A204.1 (cell line): ENCODE data around the gene NT5C3A.
"Not testable (repeated sequence)": the region's sequence is repeated elsewhere in the genome, so short reads cannot be mapped to it uniquely, and the experiment has no call there.

Experiments
- FAIRE-seq: peaks from 2 replicates; lab custom pipeline; 2012; peaks lifted over from hg19 to GRCh38; lab: Jason Lieb, UNC

Gene NT5C3A

DNA sequence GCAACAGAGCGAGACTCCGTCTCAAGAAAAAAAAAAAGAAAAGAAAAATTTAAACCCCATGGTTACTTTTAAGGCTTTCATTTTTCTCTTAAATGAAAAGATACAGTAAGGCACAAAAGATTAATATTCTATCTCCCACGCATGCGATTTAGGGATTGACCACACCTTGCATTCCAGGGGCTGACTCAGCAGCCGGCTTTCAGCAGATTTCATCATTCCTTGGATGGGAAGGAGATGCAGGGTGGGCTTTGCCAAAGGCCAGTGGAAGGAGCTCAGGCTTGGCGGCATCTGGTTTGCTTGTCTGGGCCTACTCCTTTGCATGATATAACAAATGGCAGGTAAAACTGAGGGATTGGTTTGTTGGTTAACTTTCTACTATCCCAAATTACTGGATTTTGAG is 83.3 kb downstream of the NT5C3A start:
- FAIRE-seq = not testable (repeated sequence)

- FAIRE-seq = not testable (repeated sequence)
Observed at GRCh38 chr7:32977159-32977558, 85.4 kb downstream of the NT5C3A start.

DNA sequence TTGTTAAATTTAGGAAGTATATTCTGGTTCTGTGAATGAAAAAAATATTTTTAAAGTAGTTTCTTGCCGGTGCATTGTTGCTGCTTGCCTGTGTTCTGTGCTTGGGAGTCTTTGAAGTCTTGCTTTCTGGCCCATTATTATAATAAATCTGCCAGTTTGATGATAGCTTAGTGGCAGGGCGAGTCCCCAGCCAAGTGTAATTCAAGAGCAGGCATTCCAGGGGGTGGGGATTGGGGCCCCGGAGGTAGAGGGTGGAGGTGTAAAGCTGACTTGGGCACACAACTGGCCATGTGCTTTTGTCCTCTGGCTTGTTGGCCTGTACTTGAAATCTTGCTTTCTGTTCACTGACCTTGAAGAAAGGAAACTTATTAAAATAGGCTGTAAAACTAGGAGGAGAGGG is 90.6 kb downstream of the NT5C3A start:
- FAIRE-seq = not testable (repeated sequence)

- not testable (repeated sequence) for FAIRE-seq
Observed at GRCh38 chr7:32967268-32967582, 95.4 kb downstream of the NT5C3A start.

DNA sequence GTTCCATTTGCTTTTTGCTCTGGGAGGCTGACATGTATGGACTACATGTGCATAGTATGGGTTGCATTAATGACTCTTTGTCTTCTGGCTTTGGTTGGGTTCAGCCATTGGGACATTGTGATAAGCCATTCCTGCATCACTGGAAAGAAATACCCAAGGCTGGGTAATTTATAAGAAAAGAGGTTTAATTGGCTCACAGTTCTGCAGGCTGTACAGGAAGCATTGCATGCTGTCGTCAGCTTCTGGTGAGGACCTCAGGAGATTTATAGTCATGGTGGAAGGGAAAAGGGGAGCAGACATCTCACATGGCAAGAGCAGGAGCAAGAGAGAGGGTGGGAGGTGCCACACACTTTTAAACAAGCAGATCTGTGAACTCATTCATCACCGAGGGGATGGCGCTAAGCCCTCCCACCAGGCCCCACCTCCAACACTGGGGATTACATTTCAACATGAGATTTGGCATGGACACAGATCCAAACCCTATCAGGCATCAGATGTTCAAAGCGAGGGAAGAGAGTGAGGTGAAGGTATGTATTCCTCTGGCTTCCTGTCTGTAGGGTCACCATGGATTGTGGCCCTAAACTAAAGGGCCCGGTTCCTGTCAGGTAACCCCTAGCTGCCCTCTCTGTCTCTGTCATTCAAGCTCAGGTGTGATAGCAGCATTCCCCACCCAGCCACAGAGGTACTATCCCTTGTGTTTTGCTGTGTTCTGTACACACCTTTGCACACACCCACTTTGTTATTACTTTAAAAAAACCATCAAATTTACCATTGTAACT is 95.9 kb downstream of the NT5C3A start:
- not testable (repeated sequence) for FAIRE-seq

DNA sequence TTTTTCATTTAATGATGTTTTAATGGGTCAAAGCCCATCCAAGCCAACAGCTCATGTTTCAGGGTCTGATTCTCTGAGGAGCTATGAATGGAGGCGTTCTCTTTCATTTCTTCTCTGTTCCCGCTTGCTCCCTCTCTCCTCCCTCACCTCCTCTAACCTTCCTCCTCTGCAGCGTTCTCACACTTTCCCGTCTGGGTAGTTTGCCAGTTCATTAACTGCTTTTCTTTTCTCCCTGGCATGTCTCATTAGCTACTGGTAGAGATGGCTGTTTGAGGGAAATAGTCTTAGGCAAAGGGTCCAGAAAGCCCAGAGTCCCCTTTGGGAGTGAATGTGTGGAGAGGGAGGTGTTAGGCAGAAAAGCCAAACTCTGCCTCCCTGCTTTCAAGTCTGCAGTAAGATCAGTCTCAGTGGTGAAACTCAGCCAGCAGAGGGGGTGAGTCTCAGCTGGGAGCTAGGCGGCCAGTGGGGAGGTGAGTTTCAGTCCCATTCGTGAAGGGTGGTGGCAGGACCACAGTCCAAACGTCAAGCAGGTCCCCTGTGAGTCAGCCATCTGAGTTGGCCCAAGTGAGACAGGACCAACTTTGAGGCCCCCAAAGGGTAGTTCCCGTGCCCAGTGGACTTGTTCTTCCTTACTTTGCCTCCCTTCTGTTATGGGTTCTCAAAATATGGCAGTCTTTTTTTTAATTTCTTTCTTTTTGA is 98.0 kb downstream of the NT5C3A start:
- not testable (repeated sequence) for FAIRE-seq
